Measurements from ENCODE around the gene MORN1.
"Not testable (repeated sequence)": the region's sequence is repeated elsewhere in the genome, so short reads cannot be mapped to it uniquely, and the experiment has no call there.

Gene MORN1

GRCh38 chr1:2303016-2303775 is 88.2 kb downstream of the MORN1 start:
- no peak for DNase-seq

GRCh38 chr1:2302292-2302925 is 88.9 kb downstream of the MORN1 start:
- DNase-seq = no peak

- DNase-seq = no peak
Observed at GRCh38 chr1:2301607-2302291, 89.6 kb downstream of the MORN1 start.

GRCh38 chr1:2300851-2301606 is 90.3 kb downstream of the MORN1 start:
- DNase-seq = peak; percentile 87 to 98 (median 93)

GRCh38 chr1:2300004-2300771 is 91.2 kb downstream of the MORN1 start:
- peak; percentile 52 to 89 (median 74) for DNase-seq

GRCh38 chr1:2299131-2299627 is 92.2 kb downstream of the MORN1 start:
- no peak for DNase-seq

GRCh38 chr1:2298685-2299084 is 92.7 kb downstream of the MORN1 start:
- DNase-seq = no peak

GRCh38 chr1:2297246-2298011 is 93.9 kb downstream of the MORN1 start:
- no peak for DNase-seq

- DNase-seq = no peak
Observed at GRCh38 chr1:2296614-2297013, 94.7 kb downstream of the MORN1 start.

- not testable (repeated sequence) for DNase-seq
Observed at GRCh38 chr1:2296211-2296610, 95.1 kb downstream of the MORN1 start.

GRCh38 chr1:2295526-2295925 is 95.8 kb downstream of the MORN1 start:
- no peak for DNase-seq

GRCh38 chr1:2294725-2295078 is 96.7 kb downstream of the MORN1 start:
- no peak for DNase-seq

- no peak for DNase-seq
Observed at GRCh38 chr1:2294033-2294724, 97.2 kb downstream of the MORN1 start.

GRCh38 chr1:2292725-2293450 is 98.5 kb downstream of the MORN1 start:
- DNase-seq = no peak

- no peak for DNase-seq
Observed at GRCh38 chr1:2291577-2291976, 99.8 kb downstream of the MORN1 start.

- DNase-seq = peak; percentile 47 to 97 (median 66)
Observed at GRCh38 chr1:2290595-2291510, 100.5 kb downstream of the MORN1 start.

- DNase-seq = no peak
Observed at GRCh38 chr1:2290171-2290578, 101.2 kb downstream of the MORN1 start.

- no peak for DNase-seq
Observed at GRCh38 chr1:2289607-2290006, 101.7 kb downstream of the MORN1 start.

Measured in T-helper 1 cell (primary cell).